ENCODE measurements around the gene SKIC8.

Gene SKIC8

GRCh38 chr15:78321786-78322185 is 22.4 kb upstream of the SKIC8 start:
- peak; percentile 39 for DNase-seq

DNA sequence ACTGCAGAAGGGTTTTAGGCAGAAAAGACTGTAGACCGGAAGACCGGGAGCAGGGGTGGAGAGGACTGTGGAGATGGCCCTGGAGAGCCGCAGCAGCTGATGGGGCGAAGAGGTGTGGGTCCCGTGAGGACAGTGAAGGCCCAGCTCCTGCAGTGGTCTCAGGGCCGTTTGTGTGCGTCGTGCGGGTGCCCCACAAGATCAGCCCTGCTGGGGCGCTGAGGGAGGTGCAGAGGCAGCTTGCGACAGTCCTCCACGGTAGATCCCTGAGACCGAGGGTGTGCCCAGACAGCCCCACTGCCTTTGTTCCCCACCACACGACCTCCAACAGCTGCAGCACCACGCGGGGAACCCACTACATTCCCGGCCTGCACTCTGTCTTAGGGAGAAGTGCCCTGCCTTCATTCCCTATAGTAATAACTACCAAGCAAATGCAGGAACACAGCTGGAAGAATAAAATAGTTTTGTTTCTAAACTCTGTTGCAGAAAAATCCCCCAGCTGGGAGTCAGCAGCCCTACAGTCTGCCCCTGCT is 21.7 kb upstream of the SKIC8 start:
- peak; percentile 45 for DNase-seq

GRCh38 chr15:78320183-78320582 is 20.8 kb upstream of the SKIC8 start:
- DNase-seq: peak; percentile 73

- DNase-seq: no peak
Observed at GRCh38 chr15:78319588-78319987, 20.2 kb upstream of the SKIC8 start.

DNA sequence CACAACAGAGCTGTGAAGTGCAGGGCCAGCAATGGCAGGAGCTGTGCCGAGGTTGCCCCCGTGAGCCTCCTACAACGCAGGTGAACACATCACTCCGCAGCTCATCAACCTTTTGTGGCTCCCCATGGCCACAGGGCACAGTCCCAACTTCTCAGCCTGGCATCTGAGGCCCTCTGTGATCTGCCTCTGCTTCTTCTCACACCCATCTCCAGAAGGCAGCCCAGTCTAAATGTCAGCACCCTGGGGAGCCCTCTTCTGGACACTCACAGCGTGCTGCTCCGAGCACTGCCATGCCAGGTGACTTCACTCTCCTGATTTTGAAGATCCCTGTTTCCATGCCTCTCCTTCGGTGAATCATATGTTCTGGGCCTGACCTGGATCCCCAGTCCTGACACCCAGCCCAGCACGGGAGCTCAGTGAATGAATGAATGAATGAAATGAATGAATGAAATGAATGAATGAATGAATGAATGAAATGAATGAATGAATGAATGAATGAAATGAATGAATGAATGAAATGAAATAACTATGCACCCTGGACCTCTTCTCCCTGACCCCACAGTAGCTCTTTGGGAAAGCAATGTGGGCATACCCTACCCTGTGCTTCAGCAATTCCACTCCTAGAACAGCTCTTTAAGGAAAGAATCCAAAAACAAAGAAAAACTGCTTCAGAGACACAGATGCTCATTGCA is 17.9 kb upstream of the SKIC8 start:
- peak; percentile 42 for DNase-seq

DNA sequence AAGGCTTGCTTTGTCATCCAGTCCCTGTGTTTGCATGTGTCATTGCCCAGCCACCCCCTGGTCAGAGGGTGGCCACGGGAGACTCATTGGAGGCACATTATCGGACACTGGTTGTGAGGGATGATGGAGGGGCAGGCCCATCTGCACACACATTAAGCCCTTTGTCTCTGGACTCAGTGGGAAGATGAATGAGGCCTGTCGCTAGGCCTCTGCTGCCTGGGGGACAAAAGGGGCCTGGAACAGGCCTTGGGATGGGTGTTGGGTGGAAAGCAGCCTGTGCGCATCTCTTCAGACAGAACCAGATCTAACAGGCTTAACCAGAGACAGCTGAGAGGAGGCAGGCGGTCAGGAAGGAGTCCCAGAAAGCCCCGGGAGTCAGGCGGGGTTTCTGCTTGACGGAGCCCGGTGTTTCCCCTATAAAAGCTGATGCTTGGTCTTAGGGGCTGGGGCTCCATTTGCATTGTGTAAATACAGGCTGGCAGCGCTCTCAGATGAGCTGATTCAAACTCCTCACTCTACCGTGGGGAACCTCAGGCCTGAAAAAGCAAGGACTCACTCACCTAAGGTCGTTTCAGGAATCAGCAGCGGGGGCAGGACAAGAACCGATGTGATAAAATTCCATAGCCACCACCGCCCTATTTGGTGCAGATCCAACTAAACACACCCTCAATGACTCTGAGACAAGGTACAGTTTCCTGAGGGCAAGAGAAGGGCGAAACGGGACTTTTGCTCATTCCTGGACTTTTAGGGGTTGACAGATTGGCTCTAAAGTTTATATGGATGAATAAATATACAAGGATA is 17.1 kb upstream of the SKIC8 start:
- DNase-seq: peak; percentile 86

GRCh38 chr15:78315686-78316282 is 16.4 kb upstream of the SKIC8 start:
- DNase-seq: peak; percentile 83

DNA sequence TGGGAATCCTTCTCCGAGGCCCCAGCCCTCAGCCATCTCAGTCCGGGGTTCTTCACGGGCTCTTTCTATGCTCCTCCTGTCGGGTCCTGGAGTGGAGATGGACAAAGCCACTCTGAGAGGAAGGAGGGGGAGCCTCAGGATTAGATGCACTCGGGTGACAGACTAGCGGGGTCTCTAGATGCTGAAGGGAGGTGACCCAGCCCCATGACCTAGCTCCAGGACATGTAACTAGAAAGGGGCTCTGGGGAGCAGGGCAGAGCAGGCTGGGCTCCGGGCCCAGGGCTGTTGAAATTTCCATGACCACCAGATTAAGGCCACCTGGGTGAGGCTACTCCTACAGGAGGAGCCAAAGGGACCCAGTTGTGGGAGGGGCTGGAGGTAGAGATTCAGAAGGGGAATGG is 14.8 kb upstream of the SKIC8 start:
- DNase-seq: peak; percentile 62

DNA sequence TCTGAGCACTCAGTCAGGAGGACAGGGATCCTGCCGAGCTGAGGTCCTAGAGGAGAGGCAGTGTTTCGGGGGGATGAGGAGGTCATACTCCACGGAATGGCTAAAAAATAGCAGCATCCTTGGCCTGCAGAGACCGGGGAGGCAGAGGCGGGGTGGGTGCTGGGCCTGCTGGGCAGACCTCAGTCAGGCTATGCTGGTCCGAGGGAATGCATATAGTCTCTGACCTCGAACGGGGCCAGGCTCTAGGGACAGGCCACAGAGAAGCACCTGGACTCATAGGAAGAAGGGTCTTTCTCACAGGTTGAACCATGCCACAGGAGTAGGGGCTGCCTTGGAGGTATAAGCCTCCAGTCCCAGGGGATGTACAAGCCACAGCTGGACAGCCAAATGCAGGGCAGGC is 14.0 kb upstream of the SKIC8 start:
- no peak for DNase-seq

GRCh38 chr15:78312957-78313356 is 13.5 kb upstream of the SKIC8 start:
- no peak for DNase-seq

- DNase-seq: peak; percentile 90
Observed at GRCh38 chr15:78312536-78312935, 13.1 kb upstream of the SKIC8 start.

DNA sequence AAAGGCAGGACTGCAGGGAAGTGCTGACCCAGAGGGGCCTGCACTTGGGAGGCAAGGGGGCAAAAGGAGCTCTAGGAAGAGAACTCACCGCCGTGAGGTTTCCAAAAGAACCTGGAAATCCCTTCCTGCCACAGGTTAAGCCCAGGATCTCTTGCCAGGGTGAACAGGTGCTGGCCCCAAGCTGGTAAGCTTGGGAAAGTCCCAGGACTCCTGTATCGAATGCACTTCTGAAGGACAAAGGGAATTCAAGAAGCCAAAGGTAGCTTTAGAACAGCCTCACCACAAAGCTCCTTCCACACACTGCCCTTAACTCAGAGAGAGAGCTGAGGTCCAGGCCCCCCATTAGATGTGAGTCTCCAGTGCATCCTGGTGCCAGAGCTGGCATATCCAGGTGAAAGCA is 11.9 kb upstream of the SKIC8 start:
- no peak for DNase-seq

GRCh38 chr15:78308422-78309032 is 9.1 kb upstream of the SKIC8 start:
- DNase-seq: peak; percentile 93

DNA sequence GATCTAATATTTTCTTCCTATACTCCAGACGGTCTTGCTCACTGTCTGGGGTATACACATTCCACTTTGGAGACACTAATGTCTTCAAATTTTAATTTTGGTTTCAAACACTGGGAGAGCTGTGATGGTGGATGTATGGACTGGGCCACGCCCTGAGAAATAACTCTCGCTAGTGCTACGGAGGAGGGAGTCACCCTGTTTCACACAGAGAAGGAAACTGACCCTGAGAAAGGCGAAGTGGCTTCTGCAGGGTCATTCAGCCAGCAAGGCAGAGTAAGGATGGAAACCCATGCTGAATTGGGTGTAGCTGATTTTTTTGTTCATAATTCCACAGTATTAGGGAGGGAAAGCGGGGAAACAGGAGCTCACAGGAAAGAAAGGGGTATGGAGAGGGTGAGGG is 8.6 kb upstream of the SKIC8 start:
- DNase-seq: no peak

GRCh38 chr15:78306176-78306774 is 6.9 kb upstream of the SKIC8 start:
- no peak for DNase-seq

DNA sequence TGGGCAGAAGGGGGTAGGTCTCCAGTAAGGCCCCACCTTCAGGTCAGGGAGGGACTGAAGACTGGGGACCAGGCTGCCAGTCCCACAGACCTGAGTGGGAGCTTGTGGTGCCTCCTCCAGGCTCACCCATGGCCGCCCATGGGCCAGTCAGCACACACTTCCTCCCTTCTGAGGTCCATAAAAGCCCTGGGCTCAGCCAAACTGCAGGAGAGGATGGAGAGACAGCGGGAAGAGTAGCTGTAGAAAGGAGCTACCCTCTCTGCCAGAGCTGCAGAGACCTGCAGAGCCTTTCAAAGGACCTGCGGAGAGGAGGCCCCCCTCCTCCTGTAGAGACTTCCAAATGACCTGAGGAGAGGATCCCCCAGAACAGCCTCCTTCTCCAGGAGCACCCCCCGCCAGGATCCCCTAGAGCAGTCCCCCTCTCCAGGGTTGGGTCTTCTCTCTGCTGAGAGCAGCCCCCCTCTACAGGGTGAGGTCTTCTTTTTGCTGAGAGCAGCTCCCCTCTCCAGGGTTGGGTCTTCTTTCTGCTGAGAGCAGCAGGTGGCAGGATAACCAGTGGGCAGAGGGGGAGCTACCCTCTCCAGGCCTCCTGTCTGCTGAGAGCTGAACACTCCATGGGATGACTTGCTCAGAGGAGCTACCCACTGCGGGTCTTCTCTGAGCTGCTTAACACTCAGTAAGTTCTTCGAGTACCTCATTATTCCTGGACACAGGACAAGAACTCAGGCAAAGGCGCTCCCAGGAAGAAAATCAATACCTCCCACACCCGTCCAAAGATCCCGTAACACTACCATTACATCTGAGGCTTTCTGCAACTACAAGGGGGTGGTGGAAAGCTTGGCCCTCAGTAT is 5.0 kb upstream of the SKIC8 start:
- no peak for DNase-seq

- DNase-seq: no peak
Observed at GRCh38 chr15:78302579-78303312, 3.3 kb upstream of the SKIC8 start.

- DNase-seq: no peak
Observed at GRCh38 chr15:78301828-78302227, 2.4 kb upstream of the SKIC8 start.

GRCh38 chr15:78301326-78301725 is 1.9 kb upstream of the SKIC8 start:
- DNase-seq: no peak

- DNase-seq: no peak
Observed at GRCh38 chr15:78292219-78292618, 7.2 kb downstream of the SKIC8 start.

DNA sequence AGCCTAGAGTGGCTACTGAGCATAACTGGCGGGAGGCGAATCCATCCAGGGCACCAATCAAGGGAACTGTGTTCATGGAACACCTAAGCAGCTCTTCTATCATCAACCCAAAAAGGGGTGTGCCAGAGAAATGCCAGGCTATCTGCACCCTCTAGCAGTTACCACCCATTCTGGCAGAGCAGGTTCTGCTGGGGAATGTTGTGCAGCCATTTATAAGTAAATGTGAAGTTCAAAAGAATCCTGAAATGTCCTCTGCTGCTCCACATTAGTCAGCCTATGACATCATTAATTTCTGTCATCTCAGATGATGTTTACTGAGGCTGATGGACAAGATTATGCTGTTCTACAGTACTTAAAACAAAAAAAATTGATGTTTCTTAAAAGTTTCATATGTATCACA is 7.7 kb downstream of the SKIC8 start:
- DNase-seq: no peak

All from eye (tissue), 1 donor.